ENCODE data around the gene CA14. TPM values are rescaled to one million over a fixed set of nuclear protein-coding genes. Genes with fewer than 3 reads are reported as not detected.

CA14 gene
- total and polyA plus RNA-seq, 2 of the 4 experiments (the other 2 are of a cell fraction) = not detected

DNA sequence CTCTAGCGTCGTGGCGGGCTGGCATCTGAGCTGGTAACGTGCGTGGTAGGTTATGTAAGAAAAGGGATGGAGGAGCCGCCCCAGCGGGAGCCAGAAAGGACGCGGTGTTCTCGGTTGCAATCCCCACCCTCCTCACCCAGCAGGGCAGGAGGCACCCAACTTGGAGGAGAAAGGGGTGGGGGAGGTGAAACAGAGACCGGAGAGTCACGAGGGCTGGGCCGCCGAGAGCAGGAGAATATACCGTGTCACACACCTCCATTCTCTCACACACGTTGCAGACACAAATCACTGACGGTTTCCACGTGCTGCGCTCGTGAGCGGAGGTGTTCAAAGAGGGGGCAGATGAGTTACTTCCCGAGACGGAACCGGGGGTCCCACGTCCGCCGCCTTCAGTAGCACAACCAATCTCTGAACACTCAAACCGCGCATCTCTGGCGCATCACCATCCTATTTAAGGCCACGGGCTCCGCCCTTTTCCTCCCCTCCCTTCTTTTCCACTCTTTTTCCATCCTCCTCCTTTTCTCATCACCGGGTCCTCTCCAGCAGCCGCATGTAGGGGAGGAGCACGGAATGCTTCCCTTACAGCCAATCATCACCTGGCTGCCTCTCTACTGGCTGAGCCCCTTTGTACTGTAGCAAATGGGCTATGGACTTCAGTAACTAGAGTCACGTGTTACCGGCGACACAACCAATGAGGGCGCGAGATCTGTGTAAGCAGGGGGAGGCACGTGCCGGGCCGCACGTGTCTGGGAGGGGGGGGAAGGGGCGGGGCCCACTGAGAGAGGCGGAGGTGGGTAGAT, 24.4 kb downstream of the CA14 start, which contains the start of gene CIART (continued):
- no peak for TF ChIP-seq CTCF (conservative IDR thresholded peaks at IDR 0.05; ENCODE audit: low read depth, low read length)
- TF ChIP-seq CEBPB (IDR thresholded peaks at IDR 0.05; ENCODE audit: low read depth, low read length) = no peak
